C1 segment of cervical spinal cord (tissue), 14 donors: Measurements from ENCODE around the gene RPS6KA2.
A peak's percentile ranks its signal among the peaks of the same experiment; 100 is the strongest.

Experiments used
- DNase-seq, 14 donors: peaks; one replicate each; lab custom pipeline; 2025; lab: John Stamatoyannopoulos, UW

RPS6KA2 gene

GRCh38 chr6:166627033-166627874, at the start of gene RPS6KA2:
Gene RPS6KA2 (minus strand): TSS chr6:166627251. CDS start chr6:166627019, 232 bp downstream.
- peak; percentile 96 to 100 (median 100) for DNase-seq

DNA sequence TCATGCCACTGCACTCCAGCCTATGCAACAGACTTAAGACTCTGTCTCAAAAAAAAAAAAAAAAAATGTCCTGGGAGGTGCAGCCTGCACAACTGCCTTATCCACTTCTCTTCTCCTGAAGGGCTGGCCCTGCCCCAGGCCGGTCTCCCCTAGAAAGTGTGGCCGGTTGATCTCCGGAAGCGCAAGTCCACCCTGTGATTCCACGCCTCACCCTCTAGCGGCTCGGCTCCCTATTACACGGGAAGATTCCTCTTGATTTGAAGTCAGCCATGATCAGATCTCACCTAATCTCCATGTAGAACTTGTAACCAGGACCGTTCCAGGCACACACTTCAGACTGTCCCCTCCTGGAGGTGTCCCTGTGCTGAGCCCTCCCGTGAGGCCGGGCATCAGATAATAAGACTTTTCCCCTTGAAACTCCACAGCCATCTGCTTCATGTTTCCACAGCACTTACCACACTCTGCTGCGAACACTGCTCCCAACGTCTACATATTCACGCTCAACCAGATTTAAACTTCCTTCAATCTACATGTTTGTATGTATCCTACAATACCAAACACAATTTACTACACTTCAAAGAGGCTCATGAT, 49.3 kb upstream of the RPS6KA2 start:
- no peak for DNase-seq

- no peak for DNase-seq
Measured at GRCh38 chr6:166675736-166676135, 48.7 kb upstream of the RPS6KA2 start.

DNA sequence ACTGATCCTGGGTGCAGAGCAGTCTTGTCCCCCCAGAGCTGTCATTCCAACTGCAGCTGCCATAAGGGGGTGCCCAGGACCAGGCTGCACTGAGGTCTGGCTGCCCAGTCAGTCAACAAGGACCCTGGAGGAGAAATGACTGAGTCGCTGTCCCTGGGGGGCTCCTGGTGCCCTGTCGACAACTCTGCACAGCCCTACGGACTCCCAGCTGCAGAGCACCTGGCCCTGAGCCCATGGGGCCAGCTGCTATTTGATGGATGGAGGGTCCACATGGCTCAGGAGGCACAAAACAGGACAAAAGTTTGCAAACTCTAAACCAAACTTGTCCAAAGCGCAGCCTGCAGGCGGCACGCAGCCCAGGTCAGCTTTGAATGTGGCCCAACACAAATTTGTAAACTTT, 46.3 kb upstream of the RPS6KA2 start:
- no peak for DNase-seq

DNA sequence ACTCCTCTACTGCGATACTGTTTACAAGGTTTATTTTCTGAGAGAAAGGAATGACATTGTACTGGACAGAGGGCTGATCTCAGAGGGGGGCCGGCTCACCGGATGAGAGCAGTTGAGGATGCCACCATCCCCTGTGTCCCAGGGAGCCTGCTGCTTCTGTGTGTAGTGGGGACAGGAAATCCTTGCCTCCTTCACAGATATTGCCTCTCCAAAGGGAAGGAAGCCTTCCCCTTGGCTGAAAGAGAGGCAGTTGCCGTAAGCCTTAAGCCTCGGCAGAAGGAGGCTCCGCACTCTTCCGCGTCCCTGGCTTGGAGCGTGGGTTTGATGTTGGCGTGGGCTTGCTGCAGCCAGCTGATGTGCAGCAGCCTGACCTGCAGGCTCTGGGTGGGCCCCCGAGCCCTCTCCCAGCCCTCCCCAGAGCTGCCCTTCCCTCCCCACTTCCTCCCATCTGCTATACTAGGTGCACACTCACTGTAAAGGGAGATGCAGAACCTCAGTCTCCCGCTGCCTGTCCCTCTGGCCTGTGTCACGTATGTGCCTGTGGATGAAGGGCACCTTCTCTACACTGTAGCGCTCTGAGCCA, 45.7 kb upstream of the RPS6KA2 start:
- DNase-seq, result peak in 1 of 14 donors; percentile 12

GRCh38 chr6:166672146-166672545, 45.1 kb upstream of the RPS6KA2 start:
- no peak for DNase-seq

GRCh38 chr6:166671434-166672081, 44.5 kb upstream of the RPS6KA2 start:
- peak in 1 of 14 donors; percentile 5 for DNase-seq

- DNase-seq, result no peak
Measured at GRCh38 chr6:166670894-166671293, 43.8 kb upstream of the RPS6KA2 start.

GRCh38 chr6:166670013-166670412, 43.0 kb upstream of the RPS6KA2 start:
- DNase-seq, result no peak

- DNase-seq, result peak in 1 of 14 donors; percentile 53
Measured at GRCh38 chr6:166667796-166668610, 41.0 kb upstream of the RPS6KA2 start.

- DNase-seq, result no peak
Measured at GRCh38 chr6:166664135-166664534, 37.1 kb upstream of the RPS6KA2 start.

DNA sequence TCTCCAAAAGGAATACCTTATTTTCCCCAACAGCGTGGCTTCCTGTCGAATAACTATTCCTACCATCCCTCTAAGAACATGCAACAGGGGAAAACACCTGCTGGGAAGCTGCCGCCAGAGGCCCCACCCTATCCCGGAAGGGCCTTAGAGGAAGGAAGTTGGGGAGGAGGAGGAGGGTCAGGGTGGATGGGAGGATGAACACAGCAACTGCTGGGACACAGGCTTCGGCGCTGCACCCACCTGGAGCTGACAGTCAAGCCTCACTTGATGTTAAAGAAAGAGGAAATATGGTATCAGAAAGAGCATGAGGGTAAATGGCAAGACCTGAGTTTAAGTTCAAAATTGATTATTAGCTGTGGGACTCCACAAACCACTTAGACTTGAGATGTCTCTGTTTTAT, 36.5 kb upstream of the RPS6KA2 start:
- no peak for DNase-seq

- no peak for DNase-seq
Measured at GRCh38 chr6:166662690-166663089, 35.6 kb upstream of the RPS6KA2 start.

DNA sequence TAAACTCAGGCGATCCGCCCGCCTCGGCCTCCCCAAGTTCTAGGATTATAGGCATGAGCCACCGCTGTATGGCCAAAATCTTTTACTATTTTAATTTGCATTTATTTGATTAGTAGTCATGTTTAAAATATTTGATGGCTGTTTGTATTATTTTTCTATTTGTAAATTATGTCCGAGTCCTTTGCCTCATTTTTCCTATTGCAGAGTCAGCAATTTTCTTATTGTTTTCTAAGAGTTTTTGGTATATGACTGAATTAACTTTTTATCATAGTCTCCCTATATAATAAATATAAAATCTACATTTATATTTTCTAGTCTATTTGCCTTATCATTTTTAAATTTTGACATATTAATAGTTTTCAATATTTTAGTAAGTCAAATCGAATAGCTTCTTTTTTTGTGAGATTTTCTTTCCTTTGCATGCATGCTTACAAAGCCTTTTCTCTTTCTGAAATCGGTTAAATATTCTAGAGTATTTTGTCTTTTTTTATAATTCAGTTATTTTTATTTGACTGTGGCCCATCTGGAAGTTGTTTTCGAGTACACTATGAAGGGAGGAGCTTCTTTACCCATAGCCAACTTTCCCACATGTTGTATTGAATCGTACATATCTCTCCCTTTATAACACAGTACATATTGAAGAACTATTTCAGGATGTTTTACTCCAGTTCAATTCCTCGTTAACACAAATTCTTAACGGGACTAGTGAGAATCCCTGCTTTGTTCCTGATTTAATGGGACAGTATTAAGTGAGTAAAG, 34.5 kb upstream of the RPS6KA2 start:
- no peak for DNase-seq

- DNase-seq, result no peak
Measured at GRCh38 chr6:166660157-166660688, 33.2 kb upstream of the RPS6KA2 start.

- no peak for DNase-seq
Measured at GRCh38 chr6:166659581-166659980, 32.5 kb upstream of the RPS6KA2 start.

DNA sequence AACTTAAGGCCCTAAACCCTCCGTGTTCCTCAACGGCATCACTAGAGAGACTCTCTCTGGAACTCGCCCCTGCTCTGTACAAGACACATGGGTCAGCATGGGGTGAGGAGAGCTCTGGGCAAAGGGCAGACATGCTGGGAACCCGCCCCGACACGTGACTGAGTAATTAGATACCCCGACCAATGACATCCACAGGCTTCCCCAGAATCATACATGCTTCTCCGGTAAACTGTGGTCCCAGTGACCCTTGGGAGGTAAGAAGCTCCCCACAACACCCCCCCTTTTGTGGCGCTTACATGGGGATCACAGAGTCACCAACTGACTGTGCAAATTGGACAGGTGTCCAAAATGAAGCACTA, 31.7 kb upstream of the RPS6KA2 start:
- DNase-seq, result no peak

DNA sequence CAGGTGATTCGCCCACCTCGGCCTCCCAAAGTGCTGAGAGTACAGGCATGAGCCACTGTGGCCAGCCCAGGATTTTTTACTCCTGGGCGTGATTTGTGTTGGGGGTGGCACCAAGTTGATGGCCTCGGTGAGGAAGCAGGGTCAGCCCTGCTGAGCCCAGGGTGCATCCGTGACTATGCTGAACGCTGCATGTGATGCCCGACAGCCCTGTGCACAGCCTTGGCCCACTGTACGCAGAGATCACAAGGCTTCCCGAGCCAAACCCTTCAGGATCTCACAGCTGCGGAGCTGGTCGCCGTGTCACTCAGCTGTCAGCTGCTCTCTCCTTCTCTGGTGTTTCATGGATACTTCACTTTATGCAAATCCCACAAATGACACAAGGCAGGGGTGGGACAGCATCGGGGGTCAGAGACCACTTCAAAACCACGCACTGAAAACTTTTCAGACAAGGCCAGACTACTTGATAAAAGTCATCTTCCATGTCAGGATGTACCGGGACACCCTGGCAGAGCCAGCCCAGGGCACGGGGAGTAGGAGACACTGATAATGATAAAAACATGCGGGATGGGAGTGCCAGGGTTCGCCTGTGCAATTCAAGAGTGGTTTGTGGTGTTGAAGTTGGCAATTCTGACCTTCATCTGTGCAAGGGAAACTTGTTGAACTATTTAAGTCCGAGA, 31.2 kb upstream of the RPS6KA2 start:
- no peak for DNase-seq

DNA sequence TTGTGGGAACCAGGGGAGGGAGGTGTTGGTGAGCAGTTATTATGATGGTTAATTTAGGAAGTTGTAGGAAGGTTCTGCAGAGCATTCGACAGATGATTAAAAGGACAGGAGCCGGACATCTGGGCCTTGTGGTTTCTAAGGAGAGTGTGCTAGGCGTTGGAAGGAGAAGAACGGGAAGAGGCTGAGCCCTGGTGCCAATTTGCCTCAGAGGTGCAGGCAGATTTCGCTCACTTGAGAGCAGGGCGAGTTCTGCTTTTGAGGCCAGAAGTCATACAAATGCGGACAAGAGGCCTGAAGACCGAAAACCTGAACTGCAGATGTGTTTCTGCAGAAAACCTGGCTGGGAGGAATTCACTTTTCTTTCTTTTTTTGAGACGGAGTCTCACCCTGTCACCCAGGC, 30.5 kb upstream of the RPS6KA2 start:
- DNase-seq, result no peak
